GM12801 (cell line): ENCODE results near the gene MSANTD4.

Experiments
- CTCF ChIP-seq: IDR thresholded peaks from one replicate; pipeline ENCODE4 v1.5.1; 2011; ENCODE audit warnings: control low read depth; ENCODE audit not compliant: insufficient read length; ENCODE audit errors: extremely low read depth

MSANTD4 gene

GRCh38 chr11:106021967-106022794, at the start of gene MSANTD4:
Gene MSANTD4, minus strand, starts transcription at chr11:106022240. Its CDS starts 11,323 bp downstream, at chr11:106010917.
- TF ChIP-seq CTCF = no peak

GRCh38 chr11:106070606-106071005, 48.6 kb upstream of the MSANTD4 start:
- TF ChIP-seq CTCF = no peak

GRCh38 chr11:106063009-106063408, 41.0 kb upstream of the MSANTD4 start:
- TF ChIP-seq CTCF = no peak

GRCh38 chr11:106061954-106062949, 40.2 kb upstream of the MSANTD4 start:
- TF ChIP-seq CTCF = no peak

DNA sequence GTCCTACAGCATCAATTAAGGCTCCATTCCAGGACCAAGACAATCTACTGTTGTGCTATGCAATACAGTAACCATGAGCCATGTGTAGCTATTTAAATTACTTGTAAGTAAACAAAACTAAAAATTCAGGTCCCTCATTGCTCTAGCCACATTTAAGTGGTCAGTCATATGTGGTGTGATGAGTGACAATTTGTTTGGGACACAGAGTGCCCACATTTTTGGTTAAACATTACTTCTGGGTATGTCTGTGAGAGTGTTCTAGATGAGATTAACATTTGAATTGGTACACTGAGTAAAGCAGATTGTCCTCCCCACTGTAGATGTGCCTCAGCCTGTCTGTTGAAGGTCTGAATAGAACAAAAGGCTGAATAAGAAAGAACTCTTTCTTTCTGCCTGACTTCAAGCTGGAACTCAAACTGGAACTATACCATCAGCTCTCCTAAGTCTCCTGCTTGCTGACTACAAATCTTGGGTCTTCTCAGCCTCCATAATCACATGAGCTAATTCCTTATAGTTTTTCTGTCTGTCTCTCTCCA, 39.3 kb upstream of the MSANTD4 start:
- no peak for TF ChIP-seq CTCF

GRCh38 chr11:106059617-106060016, 37.6 kb upstream of the MSANTD4 start:
- no peak for TF ChIP-seq CTCF

- TF ChIP-seq CTCF = no peak
Measured at GRCh38 chr11:106051103-106051502, 29.1 kb upstream of the MSANTD4 start.
